Stomach (tissue), 9 donors: ENCODE results near the gene FGD3. TPM values are rescaled to one million over a fixed set of nuclear protein-coding genes. Genes with fewer than 3 reads are reported as not detected.

ENCODE experiments used
- DNase-seq, 2 donors: peaks; one replicate each; pipeline versions ENCODE4 v3.0.0 to v3.0.0-alpha.2; 2013 to 2019
- H3K27ac ChIP-seq, 5 donors: fragments of 200-600 bp in 4 of 5; sonication (generic) in 4 of 5; one replicate each; pipeline ENCODE4 v1.5.1; 2013 to 2019; ENCODE audit warnings: mild to moderate bottlenecking in 1 of 5, moderate library complexity in 1 of 5
- H3K27me3 ChIP-seq, 3 donors: fragments of 200-600 bp; sonication (generic); one replicate each; pipeline ENCODE4 v1.5.1; 2017 to 2019; ENCODE audit warnings: mixed run types in 1 of 3
- H3K36me3 ChIP-seq, 4 donors: fragments of 200-600 bp; sonication (generic); 1 replicate in 3 of 4; 2 replicates in 1 of 4; pipeline ENCODE4 v1.5.1; 2016 to 2019
- H3K4me1 ChIP-seq, 4 donors: fragments of 200-600 bp; sonication (generic); one replicate each; pipeline ENCODE4 v1.5.1; 2016 to 2019
- H3K4me3 ChIP-seq, 4 donors: fragments of 200-600 bp; sonication (generic) in 3 of 4; one replicate each; pipeline ENCODE4 v1.5.1; 2016 to 2019; ENCODE audit warnings: mild to moderate bottlenecking in 1 of 4
- H3K9me3 ChIP-seq, 4 donors: fragments of 200-600 bp; sonication (generic); one replicate each; pipeline ENCODE4 v1.5.1; 2016 to 2019
- EP300 ChIP-seq: sonication (generic); formaldehyde crosslinking; IDR thresholded peaks from one replicate; pipeline ENCODE4 v1.6.1; 2017; ENCODE audit warnings: antibody characterized with exemption
- POLR2A ChIP-seq, 4 donors: fragments of 450-650 bp; IDR thresholded peaks; one replicate each; pipeline ENCODE4 v1.6.1; 2016; ENCODE audit warnings: antibody characterized with exemption in 4 of 4, control low read depth in 2 of 4, mild to moderate bottlenecking in 1 of 4, moderate library complexity in 1 of 4
- POLR2AphosphoS5 ChIP-seq, 3 donors: sonication (generic); formaldehyde crosslinking; IDR thresholded peaks; one replicate each; pipeline ENCODE4 v1.6.1; 2016; ENCODE audit warnings: antibody characterized with exemption in 3 of 3
- WGBS, 5 donors: extraction: QIAGEN DNeasy Blood & Tissue Kit in 3 of 5; methylation state at CpG; one replicate each; pipeline versions ENCODE4 v1.1.5 to v1.1.7; 2013 to 2018; 5-methylcytosine and 5-hydroxymethylcytosine counted together
- intact Hi-C: fragments of 100-400 bp; cut with DNase I; formaldehyde crosslinking; loops from one replicate; pipeline ENCODE4 v1.15.1; 2023; ENCODE audit warnings: low total_unique reads
- polyA plus RNA-seq, 3 donors: library from polyadenylated mRNA; stranded (reverse); fragments of 200-250 nt; gene quantifications; one replicate each; pipeline ENCODE4 v1.2.3, GENCODE V29; 2013
- total RNA-seq, 5 donors: library from RNA; depleted of rRNA; stranded (reverse); fragments of >200 nt; gene quantifications; one replicate each; pipeline versions ENCODE4 v1.1.0 to v1.2.3, GENCODE V29; 2014 to 2016
- TF ChIP-seq, protein P1 (sequence below), 7 experiments: fragments of 450-650 bp in 4 of 7; fragments of 200-600 bp in 3 of 7; sonication (generic) in 3 of 7; IDR thresholded peaks; one replicate each; pipeline ENCODE4 v1.5.1; 2016 to 2019; ENCODE audit warnings: antibody characterized with exemption in 7 of 7, control low read depth in 2 of 7, mild to moderate bottlenecking in 1 of 7
- donor health status: healthy with polysubstance abuse.
- donor health status: Bipolar disorder and iron deficiency.
- donor health status: healthy.

FGD3 gene
- total and polyA plus RNA-seq, 8 donors, result 1.7 to 8.8 (median 2.4) TPM

DNA sequence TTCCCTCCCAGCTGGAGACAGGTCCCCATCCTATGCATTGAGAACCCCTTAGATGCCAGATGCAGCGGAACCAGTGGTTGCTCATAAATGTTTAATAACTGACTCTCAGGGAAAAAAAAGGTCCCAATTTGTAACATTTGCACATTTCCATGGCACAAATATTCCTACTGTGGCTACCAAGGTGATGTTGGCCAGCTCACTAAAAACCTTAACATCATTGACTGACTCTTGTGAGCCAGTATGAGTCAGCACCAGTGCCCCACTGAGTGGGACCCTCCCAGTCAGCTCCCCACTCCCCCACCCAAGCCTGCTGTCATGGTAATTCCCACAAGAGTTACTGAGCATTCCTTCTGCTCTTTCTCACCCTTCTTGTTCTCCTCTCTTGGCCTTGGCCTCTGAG is 26.9 kb upstream of the FGD3 start:
- H3K27me3 ChIP-seq, result peaks cover 0 to under 1% (median 0%) of the 10 kb centered on the region in 3 donors
- no peaks in the 10 kb centered on the region for H3K36me3 ChIP-seq
- WGBS, 5 donors, result 88 to 100% (median 100%) methylated on average over 1 of the region's 1 CpG
- no peak for DNase-seq
- H3K4me1 ChIP-seq, result no peaks in the 10 kb centered on the region
- no peaks in the 10 kb centered on the region for H3K9me3 ChIP-seq
- TF ChIP-seq EP300, result no peak
- TF ChIP-seq, protein P1, sequence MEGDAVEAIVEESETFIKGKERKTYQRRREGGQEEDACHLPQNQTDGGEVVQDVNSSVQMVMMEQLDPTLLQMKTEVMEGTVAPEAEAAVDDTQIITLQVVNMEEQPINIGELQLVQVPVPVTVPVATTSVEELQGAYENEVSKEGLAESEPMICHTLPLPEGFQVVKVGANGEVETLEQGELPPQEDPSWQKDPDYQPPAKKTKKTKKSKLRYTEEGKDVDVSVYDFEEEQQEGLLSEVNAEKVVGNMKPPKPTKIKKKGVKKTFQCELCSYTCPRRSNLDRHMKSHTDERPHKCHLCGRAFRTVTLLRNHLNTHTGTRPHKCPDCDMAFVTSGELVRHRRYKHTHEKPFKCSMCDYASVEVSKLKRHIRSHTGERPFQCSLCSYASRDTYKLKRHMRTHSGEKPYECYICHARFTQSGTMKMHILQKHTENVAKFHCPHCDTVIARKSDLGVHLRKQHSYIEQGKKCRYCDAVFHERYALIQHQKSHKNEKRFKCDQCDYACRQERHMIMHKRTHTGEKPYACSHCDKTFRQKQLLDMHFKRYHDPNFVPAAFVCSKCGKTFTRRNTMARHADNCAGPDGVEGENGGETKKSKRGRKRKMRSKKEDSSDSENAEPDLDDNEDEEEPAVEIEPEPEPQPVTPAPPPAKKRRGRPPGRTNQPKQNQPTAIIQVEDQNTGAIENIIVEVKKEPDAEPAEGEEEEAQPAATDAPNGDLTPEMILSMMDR (IDR thresholded peaks at IDR 0.05), result no peak
- no peak overlapping the region for H3K4me3 ChIP-seq
- H3K27ac ChIP-seq, result no peak overlapping the region
- intact Hi-C loops, result no loop called here

DNA sequence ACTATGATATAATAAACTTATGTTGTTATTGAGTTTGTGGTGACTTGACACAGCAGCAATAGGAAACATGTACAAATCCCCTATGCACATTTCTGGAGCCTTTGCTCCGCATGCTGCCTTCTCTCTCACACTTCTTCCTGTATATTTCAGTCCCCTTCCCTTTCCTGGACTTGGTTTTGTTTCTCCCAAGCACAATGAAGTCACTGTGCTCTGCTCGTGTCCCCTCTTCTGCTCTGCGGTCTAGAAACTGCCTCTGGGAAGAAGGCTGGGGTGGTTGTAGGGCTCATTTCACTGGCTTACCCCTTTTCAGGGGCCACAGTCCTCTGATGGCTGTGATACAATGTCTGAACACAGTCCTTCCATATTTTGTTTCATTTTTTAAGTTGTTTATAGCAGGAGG is 15.7 kb upstream of the FGD3 start:
- 62 to 80% (median 72%) methylated on average over 3 of the region's 3 CpGs for WGBS, 5 donors
- TF ChIP-seq EP300, result no peak
- TF ChIP-seq, protein P1 (IDR thresholded peaks at IDR 0.05), result no peak
- TF ChIP-seq POLR2AphosphoS5 (IDR thresholded peaks at IDR 0.05), result no peak
- no peak for TF ChIP-seq POLR2A (IDR thresholded peaks at IDR 0.05)
- Histone ChIP-seq H3K27ac (no peak overlapping the region), H3K27me3 (no peaks in the 10 kb centered on the region), H3K9me3 (no peaks in the 10 kb centered on the region), H3K4me1 (no peaks in the 10 kb centered on the region), H3K4me3 (no peak overlapping the region), H3K36me3 (no peaks in the 10 kb centered on the region)
- DNase-seq, result no peak
- intact Hi-C loops, result no loop called here

DNA sequence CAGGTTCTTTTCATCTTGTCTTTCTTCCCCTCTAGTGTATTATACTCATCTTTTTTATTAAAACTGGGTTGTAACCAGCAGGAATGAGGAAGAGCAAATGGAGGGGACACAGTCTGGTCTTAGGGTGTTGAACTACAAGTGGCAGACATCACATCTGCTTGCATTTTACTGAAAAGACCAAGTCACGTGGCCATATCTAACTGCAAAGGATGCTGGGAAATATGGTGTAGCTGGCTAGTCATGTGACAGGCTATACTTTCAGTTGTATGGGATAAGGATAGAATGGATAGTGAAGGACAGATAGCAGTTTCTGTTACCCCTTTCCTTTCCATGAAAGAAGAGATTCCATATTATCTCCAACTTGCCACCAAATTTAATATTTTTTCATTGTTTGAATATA is 13.0 kb upstream of the FGD3 start:
- Histone ChIP-seq H3K27ac (no peak overlapping the region), H3K36me3 (no peaks in the 10 kb centered on the region), H3K27me3 (no peaks in the 10 kb centered on the region), H3K4me1 (no peaks in the 10 kb centered on the region), H3K9me3 (no peaks in the 10 kb centered on the region), H3K4me3 (no peak overlapping the region)
- WGBS, 5 donors, result 48 to 80% (median 53%) methylated on average over 1 of the region's 1 CpG
- intact Hi-C loops, result no loop called here
- TF ChIP-seq POLR2A (IDR thresholded peaks at IDR 0.05) (no peak), EP300 (no peak), POLR2AphosphoS5 (IDR thresholded peaks at IDR 0.05) (no peak)
- TF ChIP-seq, protein P1 (IDR thresholded peaks at IDR 0.05), result no peak
- DNase-seq, result no peak

DNA sequence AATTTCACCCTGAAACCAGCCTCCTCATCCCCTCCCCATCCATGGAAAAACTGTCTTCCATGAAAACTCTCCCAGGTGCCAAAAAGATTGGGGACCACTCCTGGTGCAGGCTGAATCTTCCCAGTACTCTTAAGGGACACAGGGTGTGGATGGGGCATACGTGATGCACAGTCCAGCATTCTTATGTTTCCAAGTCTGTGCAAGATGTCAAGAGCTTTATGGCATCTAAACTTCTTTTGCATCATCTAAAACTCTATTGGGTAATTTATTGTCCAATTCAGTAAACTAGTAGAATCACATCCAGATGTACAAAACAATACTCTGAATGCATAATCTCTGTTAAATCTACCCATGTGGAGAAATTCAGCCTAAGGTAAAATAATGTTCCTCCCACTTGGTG is 9.3 kb upstream of the FGD3 start:
- intact Hi-C loops, result no loop called here
- H3K27me3 ChIP-seq, result peaks cover 0 to 8% (median 0%) of the 10 kb centered on the region in 3 donors
- TF ChIP-seq EP300 (no peak), POLR2A (IDR thresholded peaks at IDR 0.05) (no peak), POLR2AphosphoS5 (IDR thresholded peaks at IDR 0.05) (no peak)
- TF ChIP-seq, protein P1 (IDR thresholded peaks at IDR 0.05), result no peak
- H3K4me1 ChIP-seq, result peaks cover 0 to under 1% (median 0%) of the 10 kb centered on the region in 4 donors
- no peak overlapping the region for H3K27ac ChIP-seq
- no peak for DNase-seq
- no peaks in the 10 kb centered on the region for H3K36me3 ChIP-seq
- H3K4me3 ChIP-seq, result no peak overlapping the region
- no peaks in the 10 kb centered on the region for H3K9me3 ChIP-seq
- WGBS, 5 donors, result 46 to 79% (median 64%) methylated on average over 1 of the region's 1 CpG
